Neural cell (in vitro differentiated cells): ENCODE data around the gene PSIP1. TPM values are rescaled to one million over a fixed set of nuclear protein-coding genes. Genes with fewer than 3 reads are reported as not detected.

Experiments
- H2AFZ ChIP-seq: fragments of 200-600, 300-800 bp; sonication (generic), shearing (Covaris generic); 2 replicates; pipeline ENCODE4 v1.6.0; 2014; ENCODE audit warnings: low read depth, mild to moderate bottlenecking, antibody characterized with exemption, low read length, moderate library complexity
- H3F3A ChIP-seq: fragments of 200-600 bp; shearing (Covaris generic); 2 replicates; pipeline ENCODE4 v1.6.1; 2016; ENCODE audit warnings: mild to moderate bottlenecking, moderate library complexity, mixed read lengths, antibody characterized with exemption, low read length; ENCODE audit not compliant: insufficient read depth, poor library complexity, severe bottlenecking
- H3K27ac ChIP-seq: fragments of 200-600, 300-800 bp; sonication (generic), shearing (Covaris generic); 2 replicates; pipeline ENCODE4 v1.5.1; 2014; ENCODE audit warnings: mild to moderate bottlenecking, low read length, moderate library complexity
- H3K27me3 ChIP-seq: fragments of 300-800, 200-600 bp; sonication (generic), shearing (Covaris generic); 2 replicates; pipeline ENCODE4 v1.6.0; 2014; ENCODE audit warnings: mild to moderate bottlenecking, low read depth, low read length, moderate library complexity; ENCODE audit not compliant: insufficient read depth
- H3K36me3 ChIP-seq: fragments of 300-800, 200-600 bp; sonication (generic), shearing (Covaris generic); 2 replicates; pipeline ENCODE4 v1.5.1; 2014; ENCODE audit warnings: mild to moderate bottlenecking, antibody characterized with exemption, low read length, moderate library complexity; ENCODE audit not compliant: insufficient read depth
- H3K4me2 ChIP-seq: fragments of 300-800, 200-600 bp; sonication (generic), shearing (Covaris generic); 2 replicates; pipeline ENCODE4 v1.6.0; 2014; ENCODE audit warnings: mild to moderate bottlenecking, low read length
- H3K4me3 ChIP-seq: fragments of 300-800, 200-600 bp; sonication (generic), shearing (Covaris generic); 2 replicates; pipeline ENCODE4 v1.5.1; 2014; ENCODE audit warnings: mild to moderate bottlenecking, low read length, moderate library complexity
- H3K79me2 ChIP-seq: fragments of 200-600 bp; shearing (Covaris generic); replicated peaks from 2 replicates; pipeline ENCODE4 v1.6.0; 2014; ENCODE audit warnings: mild to moderate bottlenecking, low read length, moderate library complexity; ENCODE audit not compliant: insufficient read depth
- H3K9ac ChIP-seq: fragments of 300-800, 200-600 bp; sonication (generic), shearing (Covaris generic); 2 replicates; pipeline ENCODE4 v1.6.1; 2016; ENCODE audit warnings: mild to moderate bottlenecking, low read length, mixed read lengths
- H3K9me2 ChIP-seq: fragments of 200-600 bp; shearing (Covaris generic); 2 replicates; pipeline ENCODE4 v1.6.1; 2016; ENCODE audit warnings: mild to moderate bottlenecking, low read length, mixed read lengths; ENCODE audit not compliant: insufficient read depth
- H3K9me3 ChIP-seq: fragments of 200-600, 300-800 bp; sonication (generic), shearing (Covaris generic); 2 replicates; pipeline ENCODE4 v1.6.1; 2016; ENCODE audit warnings: mild to moderate bottlenecking, mixed run types, low read length, moderate library complexity, mixed read lengths
- H4K20me1 ChIP-seq: fragments of 200-600 bp; shearing (Covaris generic); 2 replicates; pipeline ENCODE4 v1.6.1; 2016; ENCODE audit warnings: mild to moderate bottlenecking, mixed run types; ENCODE audit not compliant: insufficient read depth
- EP300 ChIP-seq: fragments of 450-650 bp; conservative IDR thresholded peaks from 2 replicates; pipeline ENCODE4 v1.6.1; 2014; ENCODE audit warnings: antibody characterized with exemption, mild to moderate bottlenecking, moderate library complexity; ENCODE audit not compliant: poor library complexity, severe bottlenecking
- EZH2 ChIP-seq: fragments of 200-600, 300-800 bp; shearing (Covaris generic), sonication (generic); IDR thresholded peaks from 2 replicates; pipeline ENCODE4 v1.6.1; 2014; ENCODE audit warnings: antibody characterized with exemption, low read length, borderline replicate concordance, mild to moderate bottlenecking; ENCODE audit not compliant: insufficient read depth, poor library complexity, severe bottlenecking
- MXI1 ChIP-seq: fragments of 450-650 bp; conservative IDR thresholded peaks from 2 replicates; pipeline ENCODE4 v1.6.1; 2014; ENCODE audit warnings: antibody characterized with exemption, mild to moderate bottlenecking; ENCODE audit not compliant: poor library complexity, severe bottlenecking
- POLR2AphosphoS5 ChIP-seq: IDR thresholded peaks from 2 replicates; pipeline ENCODE4 v1.6.1; 2012
- RAD21 ChIP-seq: fragments of 450-650 bp; conservative IDR thresholded peaks from 2 replicates; pipeline ENCODE4 v1.6.1; 2014; ENCODE audit warnings: antibody characterized with exemption, mild to moderate bottlenecking, moderate library complexity
- SMC3 ChIP-seq: fragments of 450-650 bp; conservative IDR thresholded peaks from 2 replicates; pipeline ENCODE4 v1.6.1; 2014; ENCODE audit warnings: antibody characterized with exemption, mild to moderate bottlenecking, moderate library complexity; ENCODE audit not compliant: poor library complexity
- TAF1 ChIP-seq: IDR thresholded peaks from 2 replicates; pipeline ENCODE4 v1.6.1; 2012; ENCODE audit warnings: low read depth
- polyA minus RNA-seq: library from RNA; depleted of rRNA, polyadenylated mRNA; stranded (reverse); fragments of >200 nt; gene quantifications from 2 replicates; pipeline ENCODE4 v1.2.3, GENCODE V29; 2014
- polyA plus RNA-seq: library from polyadenylated mRNA; depleted of rRNA; stranded (reverse); fragments of >200 nt; gene quantifications from 2 replicates; pipeline ENCODE4 v1.2.3, GENCODE V29; 2014
- TF ChIP-seq, protein P1 (sequence below): IDR thresholded peaks from 2 replicates; pipeline ENCODE4 v1.6.1; 2012; ENCODE audit warnings: borderline replicate concordance
- TF ChIP-seq, protein P2 (sequence below): fragments of 450-650 bp; IDR thresholded peaks from 2 replicates; pipeline ENCODE4 v1.5.1; 2014; ENCODE audit warnings: antibody characterized with exemption, mild to moderate bottlenecking, moderate library complexity; ENCODE audit not compliant: poor library complexity, severe bottlenecking

The PSIP1 gene
- polyA plus RNA-seq (304 and 339 TPM in 2 replicates), polyA minus RNA-seq (267 and 294 TPM in 2 replicates)

DNA sequence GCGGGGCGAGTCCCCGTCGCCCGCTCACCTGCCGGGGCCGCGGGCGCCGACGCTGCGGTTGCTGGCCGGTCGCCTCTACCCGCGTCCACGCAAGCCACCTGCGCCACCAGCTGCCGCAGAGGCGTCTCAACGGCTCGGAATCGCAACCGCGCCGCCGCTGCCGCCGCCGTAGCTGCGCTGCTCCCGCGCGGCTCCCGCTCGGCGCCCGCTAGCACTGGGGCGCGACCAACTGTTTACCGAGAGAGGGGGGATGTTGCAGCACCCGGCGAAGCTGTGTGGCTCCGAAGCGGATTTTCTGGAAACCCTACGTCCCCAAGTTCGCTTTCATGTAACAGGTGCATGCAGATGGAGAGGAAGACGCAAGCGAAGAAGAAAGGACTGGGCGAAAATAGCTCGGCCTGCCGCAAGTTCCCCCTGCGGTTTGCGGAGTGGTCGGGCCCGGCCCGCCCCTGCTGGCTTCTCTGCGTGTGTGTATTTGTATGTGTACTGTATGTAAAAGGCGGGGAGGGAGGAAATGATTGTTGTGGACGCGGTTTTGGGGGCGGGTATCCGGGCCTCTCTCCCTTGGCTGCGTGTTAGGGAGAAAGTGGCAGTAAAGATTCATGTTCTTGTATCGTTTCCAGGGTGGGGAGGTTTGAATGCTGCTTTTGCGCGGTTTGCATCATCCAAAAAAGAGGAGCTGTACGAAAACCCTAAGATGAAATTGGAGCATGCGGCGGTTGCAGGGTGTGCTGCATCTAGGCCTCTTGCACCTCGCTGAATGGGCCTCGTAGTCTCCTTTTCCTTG is at the start of gene PSIP1:
Gene PSIP1 (minus strand): TSS at position 182 of the 787 bp plus-strand sequence. CDS start 782 bp downstream, outside the sequence.
- peak within 1 kb of the TSS; percentile 97 for H3K9ac ChIP-seq
- no peaks in the 10 kb centered on the region for H3K27me3 ChIP-seq
- H3K9me3 ChIP-seq: no peaks in the 10 kb centered on the region
- H3K79me2 ChIP-seq: peaks cover 41% of the 10 kb centered on the region
- peak within 1 kb of the TSS; percentile 96 for H3K4me2 ChIP-seq
- no peaks in the 10 kb centered on the region for H3K9me2 ChIP-seq
- H3K36me3 ChIP-seq: peaks cover 11% of the 10 kb centered on the region
- H2AFZ ChIP-seq: peak within 1 kb of the TSS; percentile 62
- peaks cover 6% of the 10 kb centered on the region for H4K20me1 ChIP-seq
- peak; percentile 94 for TF ChIP-seq POLR2AphosphoS5
- TF ChIP-seq RAD21: peak; percentile 29
- TF ChIP-seq EP300: peak; percentile 64
- TF ChIP-seq, protein P1, sequence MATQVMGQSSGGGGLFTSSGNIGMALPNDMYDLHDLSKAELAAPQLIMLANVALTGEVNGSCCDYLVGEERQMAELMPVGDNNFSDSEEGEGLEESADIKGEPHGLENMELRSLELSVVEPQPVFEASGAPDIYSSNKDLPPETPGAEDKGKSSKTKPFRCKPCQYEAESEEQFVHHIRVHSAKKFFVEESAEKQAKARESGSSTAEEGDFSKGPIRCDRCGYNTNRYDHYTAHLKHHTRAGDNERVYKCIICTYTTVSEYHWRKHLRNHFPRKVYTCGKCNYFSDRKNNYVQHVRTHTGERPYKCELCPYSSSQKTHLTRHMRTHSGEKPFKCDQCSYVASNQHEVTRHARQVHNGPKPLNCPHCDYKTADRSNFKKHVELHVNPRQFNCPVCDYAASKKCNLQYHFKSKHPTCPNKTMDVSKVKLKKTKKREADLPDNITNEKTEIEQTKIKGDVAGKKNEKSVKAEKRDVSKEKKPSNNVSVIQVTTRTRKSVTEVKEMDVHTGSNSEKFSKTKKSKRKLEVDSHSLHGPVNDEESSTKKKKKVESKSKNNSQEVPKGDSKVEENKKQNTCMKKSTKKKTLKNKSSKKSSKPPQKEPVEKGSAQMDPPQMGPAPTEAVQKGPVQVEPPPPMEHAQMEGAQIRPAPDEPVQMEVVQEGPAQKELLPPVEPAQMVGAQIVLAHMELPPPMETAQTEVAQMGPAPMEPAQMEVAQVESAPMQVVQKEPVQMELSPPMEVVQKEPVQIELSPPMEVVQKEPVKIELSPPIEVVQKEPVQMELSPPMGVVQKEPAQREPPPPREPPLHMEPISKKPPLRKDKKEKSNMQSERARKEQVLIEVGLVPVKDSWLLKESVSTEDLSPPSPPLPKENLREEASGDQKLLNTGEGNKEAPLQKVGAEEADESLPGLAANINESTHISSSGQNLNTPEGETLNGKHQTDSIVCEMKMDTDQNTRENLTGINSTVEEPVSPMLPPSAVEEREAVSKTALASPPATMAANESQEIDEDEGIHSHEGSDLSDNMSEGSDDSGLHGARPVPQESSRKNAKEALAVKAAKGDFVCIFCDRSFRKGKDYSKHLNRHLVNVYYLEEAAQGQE: peak; percentile 76
- TF ChIP-seq MXI1: peak; percentile 64
- TF ChIP-seq, protein P2, sequence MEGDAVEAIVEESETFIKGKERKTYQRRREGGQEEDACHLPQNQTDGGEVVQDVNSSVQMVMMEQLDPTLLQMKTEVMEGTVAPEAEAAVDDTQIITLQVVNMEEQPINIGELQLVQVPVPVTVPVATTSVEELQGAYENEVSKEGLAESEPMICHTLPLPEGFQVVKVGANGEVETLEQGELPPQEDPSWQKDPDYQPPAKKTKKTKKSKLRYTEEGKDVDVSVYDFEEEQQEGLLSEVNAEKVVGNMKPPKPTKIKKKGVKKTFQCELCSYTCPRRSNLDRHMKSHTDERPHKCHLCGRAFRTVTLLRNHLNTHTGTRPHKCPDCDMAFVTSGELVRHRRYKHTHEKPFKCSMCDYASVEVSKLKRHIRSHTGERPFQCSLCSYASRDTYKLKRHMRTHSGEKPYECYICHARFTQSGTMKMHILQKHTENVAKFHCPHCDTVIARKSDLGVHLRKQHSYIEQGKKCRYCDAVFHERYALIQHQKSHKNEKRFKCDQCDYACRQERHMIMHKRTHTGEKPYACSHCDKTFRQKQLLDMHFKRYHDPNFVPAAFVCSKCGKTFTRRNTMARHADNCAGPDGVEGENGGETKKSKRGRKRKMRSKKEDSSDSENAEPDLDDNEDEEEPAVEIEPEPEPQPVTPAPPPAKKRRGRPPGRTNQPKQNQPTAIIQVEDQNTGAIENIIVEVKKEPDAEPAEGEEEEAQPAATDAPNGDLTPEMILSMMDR: peak; percentile 52
- peak; percentile 95 for TF ChIP-seq TAF1
- TF ChIP-seq SMC3: peak; percentile 34
- no peak for TF ChIP-seq EZH2
- peak within 1 kb of the TSS; percentile 99 for H3K27ac ChIP-seq
- no peaks in the 10 kb centered on the region for H3F3A ChIP-seq
- peak within 1 kb of the TSS; percentile 76 for H3K4me3 ChIP-seq

DNA sequence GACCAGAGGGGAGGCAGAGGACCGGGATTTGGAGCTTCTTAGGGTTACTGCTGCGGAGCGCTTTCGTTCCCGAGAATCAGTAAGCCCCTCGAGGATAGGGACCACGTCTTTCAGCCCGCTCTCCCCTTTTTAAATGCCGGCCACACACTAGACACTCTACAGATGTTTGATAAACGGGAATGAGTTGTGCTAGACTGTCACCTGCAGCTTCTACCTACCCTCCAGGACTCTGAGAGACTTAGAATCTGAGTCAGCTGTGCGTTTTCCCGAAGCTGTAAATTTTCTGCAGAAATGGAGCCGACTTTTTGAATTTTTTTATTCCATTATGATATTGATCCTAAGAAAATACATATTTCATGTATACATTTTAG is 42.7 kb upstream of the PSIP1 start:
- H3F3A ChIP-seq: peaks cover 12% of the 10 kb centered on the region
- peak overlapping the region; percentile 74 for H2AFZ ChIP-seq
- H3K36me3 ChIP-seq: no peaks in the 10 kb centered on the region
- peak overlapping the region; percentile 95 for H3K9ac ChIP-seq
- no peaks in the 10 kb centered on the region for H3K9me3 ChIP-seq
- H3K4me2 ChIP-seq: peak overlapping the region; percentile 77
- H3K4me3 ChIP-seq: peak overlapping the region; percentile 74
- no peaks in the 10 kb centered on the region for H3K9me2 ChIP-seq
- no peaks in the 10 kb centered on the region for H4K20me1 ChIP-seq
- no peaks in the 10 kb centered on the region for H3K27me3 ChIP-seq
- TF ChIP-seq SMC3: no peak
- TF ChIP-seq RAD21: no peak
- TF ChIP-seq MXI1: no peak
- no peak for TF ChIP-seq EZH2
- TF ChIP-seq, protein P2: no peak
- peak overlapping the region; percentile 98 for H3K27ac ChIP-seq
- no peaks in the 10 kb centered on the region for H3K79me2 ChIP-seq
